MM.1S (cell line): Measurements from ENCODE around the gene TMEM82.

Experiments used
- EZH2 ChIP-seq: fragments of 300-600 bp; sonication (generic); optimal IDR thresholded peaks from 2 replicates; pipeline ENCODE3; 2017; ENCODE audit warnings: low read depth, mild to moderate bottlenecking, antibody characterized with exemption, low read length, mixed read lengths
- EZH2phosphoT487 ChIP-seq: fragments of 300-600 bp; sonication (generic); IDR thresholded peaks from 2 replicates; pipeline ENCODE4 v1.6.1; 2018; ENCODE audit warnings: antibody characterized with exemption, low read length

DNA sequence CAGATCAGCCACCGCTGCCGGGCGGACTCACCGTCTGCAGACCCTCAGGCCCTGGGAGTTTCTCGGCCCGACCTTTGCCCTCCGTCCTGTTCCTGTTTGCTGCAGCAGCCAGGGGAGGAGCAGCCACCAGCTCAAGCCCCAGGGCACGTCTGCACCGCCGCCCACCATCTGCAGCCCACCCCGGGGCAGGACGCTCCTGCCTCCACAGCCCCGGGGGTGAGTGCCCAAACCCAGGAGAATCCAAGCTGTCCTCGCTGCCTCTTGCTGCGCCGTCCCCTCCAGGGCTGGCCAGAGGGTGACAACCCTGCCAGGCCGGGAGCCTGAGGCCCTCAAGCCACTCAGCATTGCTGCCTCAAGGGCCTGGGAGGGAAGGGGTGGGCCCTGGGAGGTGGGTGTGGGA is 7.4 kb upstream of the TMEM82 start:
- no peak for TF ChIP-seq EZH2phosphoT487
- no peak for TF ChIP-seq EZH2
